Chondrocyte (in vitro differentiated cells): Measurements from ENCODE around the gene ATF6B. TPM values are rescaled to one million over a fixed set of nuclear protein-coding genes. Genes with fewer than 3 reads are reported as not detected.

ENCODE experiments used
- DNase-seq: peaks from one replicate; pipeline ENCODE4 v3.0.0; 2021; ENCODE audit warnings: mixed read lengths, low spot score
- H3K27ac Mint-ChIP-seq: one replicate; pipeline ENCODE4 v1.8.0; 2021; ENCODE audit warnings: mild to moderate bottlenecking, moderate library complexity, mixed read lengths; ENCODE audit not compliant: unreplicated experiment
- H3K27me3 Mint-ChIP-seq: 2 replicates; pipeline ENCODE4 v1.8.0; 2021; ENCODE audit warnings: low read depth, mixed read lengths
- H3K36me3 Mint-ChIP-seq: 2 replicates; pipeline ENCODE4 v1.8.0; 2021; ENCODE audit warnings: low read depth, mixed read lengths
- H3K4me1 Mint-ChIP-seq: 2 replicates; pipeline ENCODE4 v1.8.0; 2021; ENCODE audit warnings: low read depth, mild to moderate bottlenecking, mixed read lengths
- H3K4me3 Mint-ChIP-seq: one replicate; pipeline ENCODE4 v1.8.0; 2021; ENCODE audit warnings: mild to moderate bottlenecking, moderate library complexity, mixed read lengths; ENCODE audit not compliant: unreplicated experiment
- H3K9me3 Mint-ChIP-seq: 2 replicates; pipeline ENCODE4 v1.8.0; 2021; ENCODE audit warnings: low read depth, mixed read lengths
- total RNA-seq: library from RNA; stranded (reverse); gene quantifications from 3 replicates; pipeline ENCODE4 v1.2.1, GENCODE V29; 2021
- TF ChIP-seq, protein P1 (sequence below): fragments of 200-600 bp; sonication (generic); IDR thresholded peaks from 2 replicates; pipeline ENCODE4 v1.5.0; 2021; ENCODE audit warnings: antibody characterized with exemption, mild to moderate bottlenecking, moderate library complexity

Gene ATF6B
- total RNA-seq, 1 donor from 2014 or later, result 68.0 TPM

DNA sequence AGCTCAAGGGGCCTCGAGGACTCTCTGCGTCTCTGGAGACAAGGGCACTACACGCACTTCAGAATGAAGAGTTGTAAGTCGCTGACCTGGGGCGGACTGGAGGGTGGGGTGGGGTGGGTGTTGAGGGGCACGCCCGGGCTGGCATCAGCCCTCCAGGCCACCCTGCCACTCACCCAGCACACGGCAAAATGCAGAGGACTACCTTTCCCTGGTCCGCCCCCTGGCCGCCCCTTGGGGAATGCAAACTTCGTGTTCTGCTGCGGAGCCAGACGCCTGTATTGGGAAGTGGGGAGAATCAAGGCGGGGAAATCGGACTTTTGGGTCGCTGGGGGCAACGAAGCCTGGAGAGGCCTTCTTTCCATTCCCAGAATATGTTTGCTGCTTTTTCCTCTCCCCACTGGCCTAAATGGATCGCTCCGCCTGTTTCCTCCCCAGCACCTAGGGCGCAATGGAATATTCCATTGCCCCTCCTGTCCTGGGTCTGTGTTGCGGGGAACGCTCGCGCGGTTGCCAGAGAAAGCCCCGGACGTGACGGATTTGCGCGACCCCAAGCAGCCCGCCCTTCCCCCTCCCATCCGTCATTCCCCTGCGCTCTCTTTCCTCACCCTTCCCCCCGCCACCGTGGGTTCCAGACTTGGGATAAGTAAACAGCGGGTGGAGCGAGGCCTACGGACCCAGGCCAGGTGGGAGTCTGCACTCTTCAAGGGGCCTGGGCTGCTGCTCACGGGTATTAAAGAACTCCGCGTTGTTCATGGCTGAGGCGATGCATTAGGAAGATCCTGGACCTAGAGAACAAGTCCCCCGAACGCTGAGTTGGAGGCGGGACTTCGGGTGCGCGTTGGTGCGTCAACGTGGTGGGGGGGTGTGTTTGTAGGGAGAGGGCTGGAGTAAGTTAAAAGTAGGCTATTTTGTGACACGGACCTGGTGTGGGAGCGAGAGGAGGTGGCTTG is 25.8 kb upstream of the ATF6B start, which contains the start of gene PPT2:
TSS of gene PPT2 (plus strand) at position 578 of the 950 bp plus-strand sequence. CDS start 454 bp downstream, outside the sequence.
- Mint-ChIP-seq H3K27ac (peak within 1 kb of the TSS; percentile 99), H3K36me3 (peaks cover 16% of the 10 kb centered on the region), H3K27me3 (no peaks in the 10 kb centered on the region), H3K4me3 (peak within 1 kb of the TSS; percentile 99), H3K9me3 (no peaks in the 10 kb centered on the region), H3K4me1 (peaks cover 33% of the 10 kb centered on the region)
- DNase-seq, result peak; percentile 97
- TF ChIP-seq, protein P1, sequence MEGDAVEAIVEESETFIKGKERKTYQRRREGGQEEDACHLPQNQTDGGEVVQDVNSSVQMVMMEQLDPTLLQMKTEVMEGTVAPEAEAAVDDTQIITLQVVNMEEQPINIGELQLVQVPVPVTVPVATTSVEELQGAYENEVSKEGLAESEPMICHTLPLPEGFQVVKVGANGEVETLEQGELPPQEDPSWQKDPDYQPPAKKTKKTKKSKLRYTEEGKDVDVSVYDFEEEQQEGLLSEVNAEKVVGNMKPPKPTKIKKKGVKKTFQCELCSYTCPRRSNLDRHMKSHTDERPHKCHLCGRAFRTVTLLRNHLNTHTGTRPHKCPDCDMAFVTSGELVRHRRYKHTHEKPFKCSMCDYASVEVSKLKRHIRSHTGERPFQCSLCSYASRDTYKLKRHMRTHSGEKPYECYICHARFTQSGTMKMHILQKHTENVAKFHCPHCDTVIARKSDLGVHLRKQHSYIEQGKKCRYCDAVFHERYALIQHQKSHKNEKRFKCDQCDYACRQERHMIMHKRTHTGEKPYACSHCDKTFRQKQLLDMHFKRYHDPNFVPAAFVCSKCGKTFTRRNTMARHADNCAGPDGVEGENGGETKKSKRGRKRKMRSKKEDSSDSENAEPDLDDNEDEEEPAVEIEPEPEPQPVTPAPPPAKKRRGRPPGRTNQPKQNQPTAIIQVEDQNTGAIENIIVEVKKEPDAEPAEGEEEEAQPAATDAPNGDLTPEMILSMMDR, result peak; percentile 72

DNA sequence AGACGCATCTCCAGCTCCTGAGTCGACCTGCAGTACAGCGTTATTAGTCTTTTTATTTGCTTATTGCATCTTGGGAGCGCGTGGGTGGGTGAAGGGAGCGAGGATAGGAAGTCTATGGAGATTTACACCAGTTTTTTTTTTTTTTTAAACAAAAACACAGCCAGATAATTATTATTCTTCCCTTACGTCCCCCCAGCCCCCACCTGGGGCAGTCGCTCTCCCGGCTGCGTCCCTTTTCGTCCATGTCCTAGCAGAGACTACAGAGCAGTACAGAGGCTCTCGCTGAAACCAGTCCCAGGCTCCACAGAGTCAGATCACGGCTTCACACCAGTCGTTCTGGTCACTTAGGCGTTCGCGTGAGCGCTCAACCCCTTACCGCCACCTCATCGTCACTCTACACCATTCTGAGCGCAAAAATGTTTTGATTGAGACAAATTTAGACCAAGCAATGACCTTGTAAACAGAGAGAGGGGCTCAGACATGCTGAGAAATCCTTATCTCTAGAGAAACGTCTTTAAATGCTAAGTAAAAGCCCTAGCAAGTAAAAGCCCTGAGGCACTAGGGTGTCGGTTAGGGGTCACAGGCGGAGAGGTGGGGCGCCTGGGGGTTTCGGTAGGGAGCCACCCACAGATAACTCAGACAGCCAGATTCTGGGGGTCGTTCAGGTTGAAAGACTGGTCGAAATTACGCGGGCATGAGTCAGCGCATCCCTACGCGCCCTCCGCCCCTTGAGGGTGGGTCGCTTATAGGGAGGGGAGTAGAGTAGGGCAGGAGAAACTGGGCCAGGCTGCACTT is 24.9 kb upstream of the ATF6B start:
- no peaks in the 10 kb centered on the region for H3K27me3 Mint-ChIP-seq
- no peaks in the 10 kb centered on the region for H3K9me3 Mint-ChIP-seq
- peaks cover 10% of the 10 kb centered on the region for H3K36me3 Mint-ChIP-seq
- peaks cover 33% of the 10 kb centered on the region for H3K4me1 Mint-ChIP-seq
- no peak for DNase-seq
- peak overlapping the region; percentile 99 for H3K4me3 Mint-ChIP-seq
- H3K27ac Mint-ChIP-seq, result peak overlapping the region; percentile 99
- TF ChIP-seq, protein P1, result no peak

DNA sequence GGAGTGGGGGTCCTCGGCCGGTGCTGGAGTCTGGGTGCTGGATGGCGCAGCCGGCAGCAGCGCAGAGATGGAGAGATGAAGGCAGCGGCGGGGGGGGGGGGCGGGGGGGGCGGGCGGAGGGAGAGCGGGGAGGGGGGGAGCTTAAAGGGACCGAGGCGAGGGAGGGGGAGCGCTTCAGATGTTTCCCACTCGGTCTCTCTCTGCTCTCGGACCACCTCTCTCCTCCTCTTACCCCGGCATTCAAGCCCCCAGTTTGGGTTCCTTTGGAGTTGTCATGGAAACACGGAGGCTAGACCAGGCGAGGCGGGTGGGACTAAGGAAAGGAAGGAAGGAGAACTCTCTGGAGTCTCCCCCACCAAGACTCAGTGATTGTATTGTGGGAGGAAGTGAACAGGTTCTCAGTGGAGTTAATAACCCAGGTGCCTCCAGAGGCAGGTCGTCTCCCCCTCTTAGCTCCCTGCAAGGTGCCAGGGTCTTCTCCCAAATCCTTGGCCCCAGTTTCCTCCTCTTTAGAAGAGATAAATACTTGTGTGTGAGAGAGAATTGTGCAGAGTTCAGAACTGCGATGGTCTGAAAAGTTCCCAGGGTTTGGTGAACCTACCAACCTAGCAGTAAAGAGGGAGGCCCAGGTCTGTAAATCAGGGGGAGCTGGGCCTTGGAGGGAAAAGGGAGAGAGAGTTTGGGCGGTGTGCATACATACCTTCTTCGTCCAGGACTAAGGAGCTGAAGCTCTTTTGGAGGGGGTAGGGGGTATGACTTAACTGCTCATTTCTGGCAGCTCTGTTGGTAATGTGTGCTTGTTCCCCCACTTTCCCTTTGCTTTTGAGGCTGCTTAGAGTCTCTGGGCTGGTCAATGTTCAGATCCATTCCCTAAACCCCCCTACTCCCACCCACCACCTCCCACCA is 24.1 kb upstream of the ATF6B start, which contains the start of gene PRRT1:
TSS of gene PRRT1 (minus strand) at position 77 of the 906 bp plus-strand sequence. CDS start 112 bp downstream, outside the sequence.
- Mint-ChIP-seq H3K9me3 (no peaks in the 10 kb centered on the region), H3K36me3 (peaks cover 3% of the 10 kb centered on the region), H3K27me3 (no peaks in the 10 kb centered on the region), H3K4me1 (peaks cover 33% of the 10 kb centered on the region), H3K27ac (peak within 1 kb of the TSS; percentile 99), H3K4me3 (peak within 1 kb of the TSS; percentile 99)
- DNase-seq, result no peak
- TF ChIP-seq, protein P1, result no peak

DNA sequence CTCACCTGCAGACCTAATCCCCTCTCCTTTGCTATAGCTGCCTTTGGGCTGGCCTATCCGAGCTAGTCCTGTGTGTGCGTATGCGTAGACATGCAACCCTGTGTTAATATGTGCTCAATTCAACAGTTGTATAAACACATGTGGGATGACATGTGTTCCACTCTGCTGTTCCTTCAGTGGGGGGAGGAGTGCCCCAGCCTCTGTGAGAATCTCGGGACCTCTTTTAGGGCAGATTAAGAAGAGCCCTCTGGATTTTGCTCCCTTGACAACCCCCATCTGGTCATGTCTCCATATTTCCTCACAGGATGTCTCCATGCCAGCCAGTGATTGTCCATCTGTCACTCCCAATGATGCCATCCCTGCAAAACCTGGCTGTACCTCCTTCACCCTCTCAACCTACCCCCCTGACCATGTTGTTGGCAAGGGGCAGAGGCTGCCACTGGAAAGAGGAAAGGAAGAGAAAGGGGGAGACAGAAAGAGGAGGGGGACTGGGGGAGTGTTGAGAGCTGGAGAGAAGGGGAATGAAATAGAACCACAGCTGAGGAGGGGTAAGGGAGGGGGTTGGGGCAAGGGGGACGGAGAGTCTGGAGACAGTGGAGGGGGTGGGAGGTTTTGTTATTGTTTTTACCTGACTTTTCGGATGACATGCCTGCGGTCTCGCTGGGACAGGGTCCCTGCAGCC is 23.3 kb upstream of the ATF6B start:
- Mint-ChIP-seq H3K36me3 (peaks cover 3% of the 10 kb centered on the region), H3K4me1 (peaks cover 39% of the 10 kb centered on the region), H3K27me3 (no peaks in the 10 kb centered on the region), H3K27ac (no peak overlapping the region), H3K9me3 (no peaks in the 10 kb centered on the region), H3K4me3 (peak overlapping the region; percentile 54)
- no peak for DNase-seq
- TF ChIP-seq, protein P1, result no peak
